Naive B cell (primary cell): Measurements from ENCODE around the gene ADAM11. TPM values are rescaled to one million over a fixed set of nuclear protein-coding genes. Genes with fewer than 3 reads are reported as not detected.
"Not testable (repeated sequence)": the region's sequence is repeated elsewhere in the genome, so short reads cannot be mapped to it uniquely, and the experiment has no call there.

Experiments used
- ATAC-seq, 2 donors: fragments of 150-1000 bp; cut with Tn5 transposase; 2 replicates each; pipeline ENCODE4 v1.10.0; 2021; ENCODE audit warnings: low read depth in 2 of 2, mild to moderate bottlenecking in 2 of 2, moderate library complexity in 2 of 2
- DNase-seq: peaks from one replicate; pipeline ENCODE4 v3.0.0; 2022
- H3K27ac Mint-ChIP-seq, 6 donors: one replicate each; pipeline ENCODE4 v1.8.0; 2020 to 2022; ENCODE audit warnings: mild to moderate bottlenecking in 6 of 6, mixed read lengths in 6 of 6, moderate library complexity in 5 of 6, inconsistent platforms in 2 of 6
- H3K27me3 Mint-ChIP-seq, 3 donors: one replicate each; pipeline ENCODE4 v1.8.0; 2021 to 2022; ENCODE audit warnings: mixed read lengths in 3 of 3, mild to moderate bottlenecking in 1 of 3
- H3K36me3 Mint-ChIP-seq, 2 donors: one replicate each; pipeline ENCODE4 v1.8.0; 2020 to 2022; ENCODE audit warnings: mixed read lengths in 2 of 2, inconsistent platforms in 1 of 2, mild to moderate bottlenecking in 1 of 2
- H3K4me1 Mint-ChIP-seq, 3 donors: one replicate each; pipeline ENCODE4 v1.8.0; 2020 to 2022; ENCODE audit warnings: mixed read lengths in 3 of 3, inconsistent platforms in 1 of 3, mild to moderate bottlenecking in 1 of 3, moderate library complexity in 1 of 3
- H3K4me3 Mint-ChIP-seq, 8 donors: one replicate each; pipeline ENCODE4 v1.8.0; 2020 to 2022; ENCODE audit warnings: mild to moderate bottlenecking in 8 of 8, mixed read lengths in 8 of 8, moderate library complexity in 8 of 8, inconsistent platforms in 2 of 8
- H3K9me3 Mint-ChIP-seq, 7 donors: one replicate each; pipeline ENCODE4 v1.8.0; 2020 to 2022; ENCODE audit warnings: mixed read lengths in 7 of 7, mild to moderate bottlenecking in 5 of 7, inconsistent platforms in 2 of 7, moderate library complexity in 1 of 7
- polyA plus RNA-seq, 6 donors: library from polyadenylated mRNA; unstranded; fragments of 300-500 nt; fragmentation: Illumina TruSeq; gene quantifications; one replicate each; pipeline ENCODE4 v1.2.3, GENCODE V29; 2021; ENCODE audit warnings: low read depth in 6 of 6

The ADAM11 gene
- under 1 TPM in 1 of 6 donors, not detected in 5; 0.13 TPM for polyA plus RNA-seq

- Mint-ChIP-seq H3K27ac (peak within 1 kb of the TSS in 1 of 6 donors; percentile 36), H3K9me3 (peaks cover 0 to 3% (median 0%) of the 10 kb centered on the region in 7 donors), H3K27me3 (peaks cover 15 to 50% (median 39%) of the 10 kb centered on the region in 3 donors), H3K36me3 (no peaks in the 10 kb centered on the region), H3K4me3 (peak within 1 kb of the TSS; percentile 30 to 80 (median 72)), H3K4me1 (peaks cover 4 to 7% (median 4%) of the 10 kb centered on the region in 3 donors)
- ATAC-seq = peak; percentile 56 to 62
- DNase-seq = no peak
These were observed at the start of gene ADAM11 for GRCh38 chr17:44758414-44759085. Gene ADAM11, plus strand, starts transcription at chr17:44758988. Its CDS starts 212 bp downstream, at chr17:44759200.

- no peaks in the 10 kb centered on the region for H3K9me3 Mint-ChIP-seq
- ATAC-seq (no peak), DNase-seq (no peak)
- H3K27me3 Mint-ChIP-seq = no peaks in the 10 kb centered on the region
- H3K4me1 Mint-ChIP-seq = no peaks in the 10 kb centered on the region
- no peak overlapping the region for H3K27ac Mint-ChIP-seq
- H3K36me3 Mint-ChIP-seq = no peaks in the 10 kb centered on the region
- no peak overlapping the region for H3K4me3 Mint-ChIP-seq
These were observed 39.3 kb upstream of the ADAM11 start for GRCh38 chr17:44719444-44719843.

GRCh38 chr17:44722254-44722653 lies 36.5 kb upstream of the ADAM11 start:
- no peak overlapping the region for H3K4me3 Mint-ChIP-seq
- H3K36me3 Mint-ChIP-seq = no peaks in the 10 kb centered on the region
- ATAC-seq = no peak
- DNase-seq = no peak
- no peaks in the 10 kb centered on the region for H3K9me3 Mint-ChIP-seq
- H3K4me1 Mint-ChIP-seq = no peaks in the 10 kb centered on the region
- no peaks in the 10 kb centered on the region for H3K27me3 Mint-ChIP-seq
- H3K27ac Mint-ChIP-seq = peak overlapping the region in 1 of 6 donors; percentile 60

- not testable (repeated sequence) for H3K9me3 Mint-ChIP-seq, H3K4me3 Mint-ChIP-seq, H3K4me1 Mint-ChIP-seq, DNase-seq, H3K36me3 Mint-ChIP-seq, H3K27ac Mint-ChIP-seq, H3K27me3 Mint-ChIP-seq, ATAC-seq
These were observed 32.7 kb upstream of the ADAM11 start for GRCh38 chr17:44726121-44726520.

- no peaks in the 10 kb centered on the region for H3K36me3 Mint-ChIP-seq
- H3K27ac Mint-ChIP-seq = peak overlapping the region in 2 of 6 donors; percentile 38 to 79
- DNase-seq = no peak
- peaks cover 0 to 4% (median 0%) of the 10 kb centered on the region in 3 donors for H3K4me1 Mint-ChIP-seq
- no peak for ATAC-seq
- no peaks in the 10 kb centered on the region for H3K27me3 Mint-ChIP-seq
- no peak overlapping the region for H3K4me3 Mint-ChIP-seq
- H3K9me3 Mint-ChIP-seq = no peaks in the 10 kb centered on the region
These were observed 25.0 kb upstream of the ADAM11 start for GRCh38 chr17:44733753-44734152.

GRCh38 chr17:44734272-44734671 lies 24.5 kb upstream of the ADAM11 start:
- no peaks in the 10 kb centered on the region for H3K27me3 Mint-ChIP-seq
- DNase-seq (no peak), ATAC-seq (no peak)
- H3K9me3 Mint-ChIP-seq = no peaks in the 10 kb centered on the region
- H3K27ac Mint-ChIP-seq = peak overlapping the region in 1 of 6 donors; percentile 79
- no peaks in the 10 kb centered on the region for H3K36me3 Mint-ChIP-seq
- H3K4me3 Mint-ChIP-seq = no peak overlapping the region
- peaks cover 0 to 4% (median 0%) of the 10 kb centered on the region in 3 donors for H3K4me1 Mint-ChIP-seq

GRCh38 chr17:44736551-44737240 lies 22.1 kb upstream of the ADAM11 start:
- Mint-ChIP-seq H3K27me3 (no peaks in the 10 kb centered on the region), H3K9me3 (no peaks in the 10 kb centered on the region), H3K27ac (no peak overlapping the region), H3K36me3 (no peaks in the 10 kb centered on the region), H3K4me1 (peaks cover 0 to 4% (median 0%) of the 10 kb centered on the region in 3 donors), H3K4me3 (peak overlapping the region in 1 of 8 donors; percentile 25)
- no peak for ATAC-seq
- no peak for DNase-seq

GRCh38 chr17:44738214-44738906 lies 20.4 kb upstream of the ADAM11 start:
- no peak for ATAC-seq

GRCh38 chr17:44741316-44741715 lies 17.5 kb upstream of the ADAM11 start:
- Mint-ChIP-seq H3K9me3 (peaks cover 0 to 1% (median 0%) of the 10 kb centered on the region in 7 donors), H3K27ac (no peak overlapping the region), H3K36me3 (no peaks in the 10 kb centered on the region), H3K27me3 (no peaks in the 10 kb centered on the region), H3K4me3 (no peak overlapping the region), H3K4me1 (no peaks in the 10 kb centered on the region)
- no peak for ATAC-seq
- no peak for DNase-seq

More at GRCh38 chr17:44738214-44738906, 20.4 kb upstream of the ADAM11 start:
- Mint-ChIP-seq H3K9me3 (peaks cover 0 to 1% (median 0%) of the 10 kb centered on the region in 7 donors), H3K27ac (no peak overlapping the region), H3K4me1 (no peaks in the 10 kb centered on the region), H3K36me3 (no peaks in the 10 kb centered on the region), H3K4me3 (no peak overlapping the region), H3K27me3 (no peaks in the 10 kb centered on the region)
- DNase-seq = no peak

GRCh38 chr17:44745301-44745700 lies 13.5 kb upstream of the ADAM11 start:
- Mint-ChIP-seq H3K4me1 (peaks cover 0 to 2% (median 0%) of the 10 kb centered on the region in 3 donors), H3K27me3 (no peaks in the 10 kb centered on the region), H3K4me3 (no peak overlapping the region), H3K27ac (peak overlapping the region in 1 of 6 donors; percentile 14), H3K36me3 (no peaks in the 10 kb centered on the region), H3K9me3 (peaks cover 0 to 1% (median 0%) of the 10 kb centered on the region in 7 donors)
- DNase-seq (no peak), ATAC-seq (no peak)

- H3K27me3 Mint-ChIP-seq, H3K4me3 Mint-ChIP-seq, H3K9me3 Mint-ChIP-seq, ATAC-seq, DNase-seq, H3K36me3 Mint-ChIP-seq, H3K4me1 Mint-ChIP-seq, H3K27ac Mint-ChIP-seq: not testable (repeated sequence)
These were observed 13.1 kb upstream of the ADAM11 start for GRCh38 chr17:44745738-44746137.

GRCh38 chr17:44747566-44747965 lies 11.2 kb upstream of the ADAM11 start:
- DNase-seq (no peak), ATAC-seq (no peak)
- H3K9me3 Mint-ChIP-seq = peaks cover 0 to 1% (median 0%) of the 10 kb centered on the region in 7 donors
- peaks cover 0 to 2% (median 0%) of the 10 kb centered on the region in 3 donors for H3K4me1 Mint-ChIP-seq
- H3K36me3 Mint-ChIP-seq = peaks cover 0 to 5% of the 10 kb centered on the region in 2 donors
- no peaks in the 10 kb centered on the region for H3K27me3 Mint-ChIP-seq
- no peak overlapping the region for H3K4me3 Mint-ChIP-seq
- H3K27ac Mint-ChIP-seq = peak overlapping the region in 1 of 6 donors; percentile 26
